Osteocyte (in vitro differentiated cells): Measurements from ENCODE around the gene GLCE. TPM values are rescaled to one million over a fixed set of nuclear protein-coding genes. Genes with fewer than 3 reads are reported as not detected.

ENCODE experiments used
- DNase-seq: peaks from one replicate; pipeline ENCODE4 v3.0.0; 2021; ENCODE audit warnings: mixed read lengths; ENCODE audit not compliant: unreplicated experiment; ENCODE audit errors: extremely low spot score
- H3K27ac Mint-ChIP-seq: one replicate; pipeline ENCODE4 v1.8.0; 2021; ENCODE audit warnings: mild to moderate bottlenecking, mixed read lengths; ENCODE audit not compliant: unreplicated experiment
- H3K27me3 Mint-ChIP-seq: one replicate; pipeline ENCODE4 v1.8.0; 2021; ENCODE audit warnings: mixed read lengths; ENCODE audit not compliant: unreplicated experiment
- H3K36me3 Mint-ChIP-seq: one replicate; pipeline ENCODE4 v1.8.0; 2021; ENCODE audit warnings: mixed read lengths; ENCODE audit not compliant: unreplicated experiment
- H3K4me1 Mint-ChIP-seq: one replicate; pipeline ENCODE4 v1.8.0; 2021; ENCODE audit warnings: mixed read lengths; ENCODE audit not compliant: unreplicated experiment
- H3K4me3 Mint-ChIP-seq: one replicate; pipeline ENCODE4 v1.8.0; 2021; ENCODE audit warnings: mild to moderate bottlenecking, moderate library complexity, mixed read lengths; ENCODE audit not compliant: unreplicated experiment
- H3K9me3 Mint-ChIP-seq: one replicate; pipeline ENCODE4 v1.8.0; 2021; ENCODE audit warnings: mixed read lengths; ENCODE audit not compliant: unreplicated experiment
- CTCF ChIP-seq: fragments of 200-600 bp; sonication (generic); IDR thresholded peaks from 2 replicates; pipeline ENCODE4 v1.5.0; 2021; ENCODE audit warnings: antibody characterized with exemption, mild to moderate bottlenecking, moderate library complexity
- total RNA-seq: library from RNA; stranded (reverse); gene quantifications from 2 replicates; pipeline ENCODE4 v1.2.1, GENCODE V29; 2021

The GLCE gene
- total RNA-seq, 1 donor from 2014 or later = 19.5 TPM

GRCh38 chr15:69232765-69233164 is 72.3 kb downstream of the GLCE start:
- TF ChIP-seq CTCF = no peak
- Mint-ChIP-seq H3K27ac (no peak overlapping the region), H3K27me3 (no peaks in the 10 kb centered on the region), H3K4me3 (no peak overlapping the region), H3K4me1 (peaks cover 3% of the 10 kb centered on the region), H3K36me3 (peaks cover 8% of the 10 kb centered on the region), H3K9me3 (peaks cover 4% of the 10 kb centered on the region)
- no peak for DNase-seq

DNA sequence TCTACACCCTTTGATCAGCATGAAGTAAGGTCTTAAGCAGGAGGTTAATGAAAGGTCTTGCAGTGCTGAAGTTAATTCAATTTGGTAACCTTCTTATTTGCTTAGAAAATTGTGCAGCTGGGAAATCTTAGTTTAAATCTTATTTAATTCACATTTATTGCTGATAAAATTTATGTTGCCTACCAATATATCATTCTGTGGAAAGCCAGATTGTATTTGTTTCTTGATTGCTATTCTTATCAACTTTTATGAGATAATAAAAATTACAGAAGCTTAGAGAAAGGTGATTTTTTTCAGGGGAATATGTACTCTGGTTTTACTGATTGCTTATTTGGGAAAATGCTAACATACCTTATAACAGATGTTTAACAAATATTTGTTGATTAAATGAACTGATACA is 74.2 kb downstream of the GLCE start:
- Mint-ChIP-seq H3K9me3 (peaks cover 6% of the 10 kb centered on the region), H3K4me3 (no peak overlapping the region), H3K36me3 (no peaks in the 10 kb centered on the region), H3K27ac (no peak overlapping the region), H3K4me1 (peaks cover 12% of the 10 kb centered on the region), H3K27me3 (no peaks in the 10 kb centered on the region)
- DNase-seq = no peak
- TF ChIP-seq CTCF = no peak

DNA sequence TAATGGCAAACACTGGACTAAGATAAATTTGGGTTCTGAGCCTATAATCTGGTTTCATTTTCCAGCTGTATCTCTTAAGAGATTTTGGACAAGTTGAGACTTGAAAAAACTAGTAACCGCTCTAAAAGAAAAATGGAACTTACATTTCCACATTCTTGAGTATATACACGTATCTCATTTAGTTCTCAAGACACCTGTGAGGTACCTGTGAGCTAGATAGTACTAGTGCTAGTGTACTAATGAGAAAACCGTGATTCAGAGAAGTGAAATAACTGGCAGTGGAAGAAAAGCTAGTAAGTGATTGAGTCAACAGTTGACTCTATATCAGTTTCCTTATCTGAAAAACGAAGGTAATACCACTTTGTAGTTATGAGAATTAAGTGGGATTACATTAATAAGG is 76.1 kb downstream of the GLCE start:
- Mint-ChIP-seq H3K27me3 (no peaks in the 10 kb centered on the region), H3K4me3 (no peak overlapping the region), H3K27ac (no peak overlapping the region), H3K36me3 (peaks cover 5% of the 10 kb centered on the region), H3K4me1 (peaks cover 12% of the 10 kb centered on the region), H3K9me3 (peaks cover 6% of the 10 kb centered on the region)
- DNase-seq = no peak
- no peak for TF ChIP-seq CTCF

- no peak for TF ChIP-seq CTCF
- Mint-ChIP-seq H3K9me3 (peaks cover 6% of the 10 kb centered on the region), H3K4me3 (no peak overlapping the region), H3K36me3 (peaks cover 5% of the 10 kb centered on the region), H3K27me3 (no peaks in the 10 kb centered on the region), H3K4me1 (peaks cover 12% of the 10 kb centered on the region), H3K27ac (no peak overlapping the region)
- no peak for DNase-seq
Measured at GRCh38 chr15:69237718-69238117, 77.3 kb downstream of the GLCE start.

- Mint-ChIP-seq H3K4me3 (no peak overlapping the region), H3K9me3 (peaks cover 3% of the 10 kb centered on the region), H3K27ac (no peak overlapping the region), H3K4me1 (no peaks in the 10 kb centered on the region), H3K36me3 (peaks cover 8% of the 10 kb centered on the region), H3K27me3 (no peaks in the 10 kb centered on the region)
- no peak for DNase-seq
- no peak for TF ChIP-seq CTCF
Measured at GRCh38 chr15:69244798-69245197, 84.4 kb downstream of the GLCE start.
